Endothelial cell (in vitro differentiated cells): ENCODE results near the gene ENTREP1. TPM values are rescaled to one million over a fixed set of nuclear protein-coding genes. Genes with fewer than 3 reads are reported as not detected.

Source experiments
- DNase-seq: peaks from one replicate; pipeline ENCODE4 v3.0.0; 2021; ENCODE audit warnings: low spot score
- H3K27ac Mint-ChIP-seq: one replicate; pipeline ENCODE4 v1.8.0; 2021; ENCODE audit warnings: mixed read lengths, inconsistent platforms; ENCODE audit not compliant: unreplicated experiment
- H3K27me3 Mint-ChIP-seq: one replicate; pipeline ENCODE4 v1.8.0; 2021; ENCODE audit warnings: mild to moderate bottlenecking, moderate library complexity, mixed read lengths, inconsistent platforms; ENCODE audit not compliant: unreplicated experiment
- H3K36me3 Mint-ChIP-seq: one replicate; pipeline ENCODE4 v1.8.0; 2021; ENCODE audit warnings: mild to moderate bottlenecking, low read depth, mixed read lengths, inconsistent platforms; ENCODE audit not compliant: unreplicated experiment
- H3K4me1 Mint-ChIP-seq: one replicate; pipeline ENCODE4 v1.8.0; 2021; ENCODE audit warnings: mild to moderate bottlenecking, mixed read lengths, inconsistent platforms; ENCODE audit not compliant: unreplicated experiment
- H3K4me3 Mint-ChIP-seq: one replicate; pipeline ENCODE4 v1.8.0; 2021; ENCODE audit warnings: mild to moderate bottlenecking, mixed read lengths, inconsistent platforms; ENCODE audit not compliant: unreplicated experiment
- H3K9me3 Mint-ChIP-seq: one replicate; pipeline ENCODE4 v1.8.0; 2021; ENCODE audit warnings: mixed read lengths, inconsistent platforms; ENCODE audit not compliant: unreplicated experiment
- CTCF ChIP-seq: fragments of 200-600 bp; sonication (generic); IDR thresholded peaks from one replicate; pipeline ENCODE4 v1.5.0; 2021; ENCODE audit warnings: antibody characterized with exemption; ENCODE audit not compliant: unreplicated experiment
- total RNA-seq: library from RNA; stranded (reverse); fragmentation: NEBNext Ultra II Directional; extraction: Animal tissue kit (Norgen Biotek cat#: 25700); gene quantifications from one replicate; pipeline ENCODE4 v1.2.1, GENCODE V29; 2021; ENCODE audit not compliant: unreplicated experiment

The ENTREP1 gene
- total RNA-seq, 1 donor from 2014 or later: 11.8 TPM

- no peaks in the 10 kb centered on the region for H3K9me3 Mint-ChIP-seq
- H3K27me3 Mint-ChIP-seq: peaks cover 8% of the 10 kb centered on the region
- H3K4me1 Mint-ChIP-seq: peaks cover 5% of the 10 kb centered on the region
- H3K4me3 Mint-ChIP-seq: no peak overlapping the region
- no peak overlapping the region for H3K27ac Mint-ChIP-seq
- DNase-seq: no peak
- TF ChIP-seq CTCF: no peak
- H3K36me3 Mint-ChIP-seq: no peaks in the 10 kb centered on the region
Observed at GRCh38 chr9:69330580-69330979, 5.6 kb downstream of the ENTREP1 start.

DNA sequence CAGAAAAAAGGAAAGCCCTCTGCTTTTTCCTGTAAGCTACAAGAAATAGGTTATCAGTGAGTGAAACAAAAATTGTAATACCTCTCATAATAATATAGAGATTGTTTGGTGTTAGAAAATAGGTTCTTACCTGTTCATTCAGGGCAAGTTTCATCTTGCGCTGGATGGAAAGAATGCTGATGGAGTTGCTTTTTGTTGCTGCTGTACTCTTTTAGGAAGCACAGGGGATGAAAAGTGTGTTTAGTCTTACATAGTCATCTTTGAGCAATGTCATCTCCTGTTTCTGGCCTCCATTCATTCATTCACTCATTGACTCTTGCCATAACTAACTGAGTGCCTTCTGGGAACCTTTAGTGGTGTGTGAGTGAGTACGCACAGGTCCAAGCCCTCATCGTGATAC, 6.4 kb downstream of the ENTREP1 start:
- no peak for DNase-seq
- no peak overlapping the region for H3K4me3 Mint-ChIP-seq
- no peak for TF ChIP-seq CTCF

DNA sequence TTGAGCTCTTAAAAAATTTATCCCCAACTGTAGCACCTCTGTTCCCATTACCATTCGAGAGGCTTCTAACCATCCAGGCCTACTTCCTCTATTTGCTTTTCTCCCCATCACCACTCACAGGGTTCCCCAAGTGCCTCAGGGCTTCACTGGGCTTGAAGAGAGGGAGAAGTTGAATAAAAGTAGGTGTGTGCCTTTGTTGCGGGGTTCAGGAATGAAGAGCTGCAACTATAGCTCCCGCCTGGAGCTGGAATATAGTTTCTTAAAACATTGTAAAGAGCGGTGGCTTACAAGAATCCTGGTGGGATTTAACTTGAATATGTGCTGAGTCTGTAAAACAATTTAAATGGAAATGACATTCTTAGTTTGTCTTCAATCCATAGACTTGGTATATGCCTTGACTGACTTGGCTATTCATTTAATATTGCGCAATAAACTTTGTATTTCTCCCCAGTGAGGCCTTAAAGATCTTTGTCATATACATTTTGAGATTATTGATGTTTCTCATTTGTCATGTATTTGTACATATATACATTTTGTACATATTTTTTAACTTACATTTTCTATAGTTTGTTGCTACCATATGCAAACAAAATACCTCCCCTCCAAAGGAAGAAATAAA, 7.2 kb downstream of the ENTREP1 start:
- Mint-ChIP-seq H3K36me3 (no peaks in the 10 kb centered on the region), H3K27me3 (peaks cover 2% of the 10 kb centered on the region), H3K9me3 (no peaks in the 10 kb centered on the region), H3K27ac (no peak overlapping the region), H3K4me1 (no peaks in the 10 kb centered on the region), H3K4me3 (no peak overlapping the region)
- no peak for DNase-seq
- no peak for TF ChIP-seq CTCF

More for the DNA sequence above, 6.4 kb downstream of the ENTREP1 start:
- no peaks in the 10 kb centered on the region for H3K36me3 Mint-ChIP-seq
- H3K9me3 Mint-ChIP-seq: no peaks in the 10 kb centered on the region
- peaks cover 2% of the 10 kb centered on the region for H3K27me3 Mint-ChIP-seq
- H3K27ac Mint-ChIP-seq: no peak overlapping the region
- no peaks in the 10 kb centered on the region for H3K4me1 Mint-ChIP-seq

DNA sequence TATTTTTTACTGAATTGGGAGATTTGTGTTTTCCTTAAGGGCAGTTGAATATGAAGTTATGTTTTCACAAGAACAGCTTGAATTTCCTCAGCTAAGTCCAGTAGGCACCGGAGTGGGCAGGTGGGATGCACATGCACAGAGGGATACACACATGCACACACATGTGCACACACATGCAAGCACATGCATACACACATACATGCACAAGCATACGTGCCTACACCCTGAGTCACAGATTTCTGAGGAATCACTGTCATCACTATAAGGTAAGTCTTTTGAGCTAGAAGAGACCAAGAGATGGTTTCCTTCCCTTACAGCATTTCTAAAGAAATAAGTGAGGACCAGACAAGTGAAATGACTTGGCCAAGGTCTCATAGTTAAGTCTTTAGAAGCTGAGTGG, 8.7 kb downstream of the ENTREP1 start:
- no peak for TF ChIP-seq CTCF
- no peak overlapping the region for H3K4me3 Mint-ChIP-seq

GRCh38 chr9:69334317-69334716, 9.3 kb downstream of the ENTREP1 start:
- TF ChIP-seq CTCF: no peak
- Mint-ChIP-seq H3K9me3 (no peaks in the 10 kb centered on the region), H3K4me1 (no peaks in the 10 kb centered on the region), H3K27ac (no peak overlapping the region), H3K27me3 (peaks cover 2% of the 10 kb centered on the region), H3K4me3 (no peak overlapping the region), H3K36me3 (no peaks in the 10 kb centered on the region)
- no peak for DNase-seq

More for the DNA sequence above, 8.7 kb downstream of the ENTREP1 start:
- Mint-ChIP-seq H3K27ac (no peak overlapping the region), H3K9me3 (no peaks in the 10 kb centered on the region), H3K27me3 (peaks cover 2% of the 10 kb centered on the region), H3K4me1 (no peaks in the 10 kb centered on the region), H3K36me3 (no peaks in the 10 kb centered on the region)
- DNase-seq: no peak
